ENCODE data around the gene MAP1LC3C.

Gene MAP1LC3C
- long read RNA-seq, donor 1, partial matches to known transcripts = 0 of 1 reads
- long read RNA-seq, donor 1, other reads (novel, unspliced or antisense) = 0 of 1 reads
- long read RNA-seq, donor 2 = 0 reads
- long read RNA-seq, donor 3 = 0 reads
- long read RNA-seq, donor 4 = 0 reads
- long read RNA-seq, donor 5 = 0 reads
- long read RNA-seq, donor 6 = 0 reads
- long read RNA-seq, donor 7 = 0 reads
- long read RNA-seq, donor 8 = 0 reads

DNA sequence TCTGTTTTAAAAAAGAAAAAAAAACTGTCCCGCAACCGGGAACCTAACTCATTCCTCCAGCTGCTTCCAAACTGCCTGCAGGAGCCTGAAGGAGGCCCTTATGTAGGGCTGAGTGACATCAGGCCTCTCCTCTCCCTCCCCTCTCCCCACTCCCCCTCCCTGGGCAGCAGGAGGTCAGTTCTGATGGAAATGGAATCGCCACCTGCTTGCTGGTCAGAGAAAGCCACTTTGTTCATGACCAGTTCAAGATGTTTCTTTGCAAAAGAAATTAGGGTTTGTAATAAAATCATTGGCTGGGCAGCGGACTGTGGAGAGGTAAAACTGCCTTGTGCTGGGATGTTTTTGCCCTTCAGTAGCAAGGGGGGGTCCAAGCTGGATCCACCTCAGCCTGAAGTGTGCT lies at the start of gene MAP1LC3C:
TSS of gene MAP1LC3C (minus strand) at position 73 of the 400 bp plus-strand sequence. CDS start 90 bp downstream, outside the sequence.
- no peak for DNase-seq

DNA sequence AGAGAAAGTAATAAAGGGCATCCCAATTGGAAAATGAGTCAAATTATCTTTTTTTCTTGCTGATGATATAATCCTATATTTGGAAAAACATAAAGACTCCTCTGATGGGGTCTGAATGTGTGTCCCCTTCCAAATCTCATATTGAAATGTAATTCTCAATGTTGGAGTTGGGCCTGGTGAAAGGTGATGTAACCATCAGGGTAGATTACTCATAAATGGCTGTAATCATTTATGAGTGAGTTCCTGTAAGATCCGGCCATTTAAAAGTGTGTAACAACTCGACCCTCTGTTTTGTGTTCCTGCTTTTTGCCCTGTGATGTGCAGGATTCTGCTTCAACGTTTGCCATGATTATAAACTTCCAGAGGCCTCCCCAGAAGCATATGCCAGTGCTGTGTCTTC lies 44.3 kb upstream of the MAP1LC3C start:
- no peak for DNase-seq

DNA sequence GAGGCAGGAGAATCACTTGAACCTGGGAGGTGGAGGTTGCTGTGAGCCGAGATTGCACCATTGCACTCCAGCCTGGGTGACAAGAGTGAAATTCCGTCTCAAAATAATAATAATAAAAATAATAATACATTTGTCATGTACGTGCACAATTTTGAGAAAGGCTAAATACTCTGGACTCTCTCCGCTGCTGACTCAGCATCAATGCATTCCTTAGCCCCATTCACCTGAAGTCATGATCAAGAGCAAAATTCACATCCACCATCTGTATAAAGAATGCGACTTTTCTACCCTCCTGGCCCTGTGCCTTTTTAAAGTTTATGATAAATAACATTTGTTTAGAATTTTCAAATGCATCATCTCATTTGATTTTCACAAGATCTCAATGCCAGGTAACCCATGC lies 35.5 kb upstream of the MAP1LC3C start:
- DNase-seq = no peak

DNA sequence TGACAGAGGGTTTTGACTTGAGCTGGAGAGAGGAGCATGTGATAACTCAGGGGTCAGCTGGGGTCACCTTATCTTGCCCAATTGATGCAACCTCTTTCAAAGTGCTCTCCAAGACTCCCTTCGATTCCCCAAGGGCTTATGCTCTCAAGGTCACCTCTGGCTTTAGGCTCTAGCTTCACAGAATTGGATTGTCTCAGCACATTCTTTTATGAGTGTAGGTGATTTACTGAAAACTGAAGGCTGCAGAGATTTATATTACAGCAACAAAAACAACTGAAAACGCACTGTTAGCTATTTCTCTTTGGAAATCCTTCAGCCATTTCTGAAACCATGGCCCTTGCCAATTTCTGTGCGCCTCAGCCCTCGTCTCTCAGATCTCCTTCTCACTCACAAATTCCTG lies 34.5 kb upstream of the MAP1LC3C start:
- DNase-seq = peak; percentile 15

DNA sequence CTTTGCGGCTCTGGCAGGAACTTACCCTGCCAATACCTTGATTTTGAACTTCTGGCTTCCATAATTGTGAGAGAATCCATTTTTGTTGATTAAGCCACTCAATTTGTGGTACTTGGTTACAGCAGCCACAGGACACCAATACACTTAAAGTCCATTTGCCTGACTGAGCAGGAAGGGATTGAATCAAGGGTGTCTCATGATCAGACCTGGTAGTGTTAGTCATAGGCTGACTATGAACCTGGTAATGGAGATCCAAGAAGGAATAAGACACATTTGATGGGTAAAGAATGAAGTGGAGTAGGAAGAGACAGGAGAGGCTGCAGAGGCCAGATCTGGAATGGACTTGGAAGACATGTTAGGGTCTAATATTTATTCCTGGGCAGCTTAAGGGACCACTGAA lies 31.2 kb upstream of the MAP1LC3C start:
- DNase-seq = no peak

DNA sequence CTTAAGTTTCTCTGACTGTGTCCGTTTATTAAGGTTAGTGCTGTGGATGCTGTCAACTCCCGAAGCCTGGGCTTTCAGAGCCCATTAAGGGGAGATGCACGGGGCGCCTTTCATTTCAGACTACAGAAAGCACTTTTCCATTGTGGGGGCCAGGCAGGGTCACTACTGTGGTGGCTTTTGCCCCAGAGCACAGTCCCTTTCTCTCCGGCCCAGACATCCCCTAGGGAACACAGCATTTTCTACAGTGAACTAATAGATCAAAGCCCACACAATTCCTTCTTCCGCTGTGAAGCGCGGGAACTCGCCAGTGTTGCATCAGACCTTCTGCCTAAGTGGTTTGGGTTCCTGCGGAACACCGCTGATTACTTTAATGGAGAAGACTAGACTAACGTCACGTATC lies 26.8 kb upstream of the MAP1LC3C start:
- no peak for DNase-seq

DNA sequence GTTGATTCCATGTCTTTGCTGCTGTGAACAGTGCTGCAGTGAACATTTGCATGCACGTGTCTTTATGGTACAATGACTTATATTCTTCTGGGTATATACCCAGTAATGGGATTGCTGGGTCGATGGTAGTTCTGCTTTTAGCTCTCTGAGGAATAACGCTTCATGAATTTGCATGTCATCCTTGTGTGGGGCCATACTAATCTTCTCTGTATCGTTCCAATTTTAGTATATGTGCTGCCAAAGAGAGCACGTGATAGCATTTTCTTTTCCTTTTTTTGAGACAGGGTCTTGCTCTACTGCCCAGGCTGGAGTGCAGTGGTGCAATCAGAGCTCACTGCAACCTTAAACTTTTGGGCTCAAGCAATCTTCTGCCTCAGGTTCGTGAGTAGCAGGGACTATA lies 24.9 kb upstream of the MAP1LC3C start:
- DNase-seq = no peak

DNA sequence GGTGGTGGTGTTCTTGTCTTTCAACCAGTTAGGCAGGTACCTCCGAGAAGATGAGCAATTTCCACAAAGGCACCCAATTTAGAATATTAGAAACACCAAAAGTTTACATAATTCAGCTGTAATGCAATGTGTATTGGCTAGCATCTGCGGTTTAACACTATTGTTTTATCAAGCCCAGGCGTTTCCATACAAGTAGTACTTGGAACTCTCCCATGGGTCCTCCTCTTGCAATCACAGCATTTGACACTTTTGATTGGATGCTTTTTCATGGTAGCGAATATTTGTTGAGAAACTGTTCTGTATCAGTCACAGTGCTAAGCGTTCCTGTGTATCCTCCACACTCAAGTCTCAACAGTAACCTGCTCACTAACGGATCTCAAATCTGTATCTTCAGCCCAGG lies 20.1 kb upstream of the MAP1LC3C start:
- DNase-seq = no peak

DNA sequence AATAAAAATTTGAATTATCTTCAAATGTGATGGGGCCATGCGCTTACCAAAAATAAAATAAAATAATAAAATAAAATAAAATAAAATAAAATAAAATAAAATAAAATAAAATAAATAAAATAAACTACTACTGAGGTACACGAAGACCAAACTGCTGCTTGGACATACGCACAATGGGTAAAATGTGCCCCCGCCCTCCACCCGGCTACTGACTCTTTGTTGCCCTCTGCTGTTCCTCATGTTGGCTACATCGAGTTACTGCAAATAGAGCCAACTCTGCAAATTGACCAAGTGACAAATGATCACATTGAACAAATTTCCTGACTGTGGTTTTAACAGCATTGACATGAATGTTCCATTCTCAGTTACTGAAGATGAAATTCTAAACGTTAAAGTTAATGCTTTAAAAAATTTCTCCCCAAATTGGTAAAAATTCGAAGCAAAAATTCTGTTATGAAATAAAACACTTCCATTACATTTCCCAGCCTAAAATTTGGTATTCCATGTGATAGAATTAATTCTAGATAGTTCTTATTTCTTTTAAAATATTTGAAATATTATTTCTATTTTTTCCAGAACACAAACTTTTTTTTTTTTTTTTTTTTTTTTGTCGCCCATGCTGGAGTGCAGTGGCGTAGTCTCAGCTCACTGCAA lies 18.8 kb upstream of the MAP1LC3C start:
- no peak for DNase-seq

DNA sequence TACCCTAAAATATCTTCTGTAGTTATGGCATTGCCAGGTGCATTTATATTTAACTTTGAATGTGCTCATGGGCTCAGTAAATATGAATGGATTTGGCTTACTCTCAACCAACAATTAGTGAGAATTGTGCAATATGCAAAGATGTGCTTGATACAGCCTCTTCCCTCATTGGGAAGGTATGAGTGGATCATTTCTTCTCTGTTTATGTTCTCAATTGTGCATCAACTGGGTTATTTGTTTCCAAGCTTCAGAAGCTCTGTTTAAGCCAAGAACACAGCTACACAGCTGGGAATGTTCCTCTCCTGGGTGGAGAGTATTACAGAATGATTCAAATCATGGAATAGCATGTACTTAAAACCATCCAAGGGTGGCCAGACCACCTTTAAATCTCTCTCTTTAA lies 17.6 kb upstream of the MAP1LC3C start:
- no peak for DNase-seq

DNA sequence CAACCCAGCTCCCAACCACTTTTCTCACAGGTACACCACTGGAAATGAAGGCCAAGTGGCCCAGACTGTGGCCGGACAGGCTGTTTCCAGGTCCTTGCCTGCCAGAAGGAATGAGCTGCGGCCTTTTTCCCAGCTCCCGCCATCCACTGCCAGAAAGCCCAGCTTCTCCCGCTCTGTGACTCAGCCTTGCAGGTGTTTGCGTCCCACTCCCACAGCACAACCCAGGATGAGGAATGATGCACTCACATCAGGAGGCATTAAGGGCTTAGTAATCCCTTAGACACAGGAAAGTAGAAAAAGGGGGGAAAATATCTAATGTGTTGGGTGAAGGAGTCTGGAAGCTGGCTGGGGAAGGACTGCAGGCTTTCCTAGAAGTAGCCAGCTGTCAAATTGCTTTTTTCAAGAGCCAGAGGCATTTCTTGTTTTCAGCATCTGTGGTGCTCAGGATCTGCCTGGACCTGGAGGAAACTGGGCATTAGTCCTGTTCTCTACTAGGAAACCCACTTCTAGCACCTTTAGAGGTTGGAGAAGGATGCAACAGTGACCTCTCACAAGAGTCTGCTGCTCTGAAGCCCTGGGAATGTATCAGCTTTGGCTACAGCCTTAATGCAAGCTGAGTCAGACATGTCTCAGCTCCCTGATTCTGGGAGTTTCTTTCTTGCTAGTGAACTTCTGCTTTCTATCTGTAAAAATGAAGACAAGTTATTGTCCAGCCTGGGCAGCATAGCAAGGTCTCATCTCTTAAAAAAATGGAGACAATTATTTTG lies 13.2 kb upstream of the MAP1LC3C start:
- no peak for DNase-seq

DNA sequence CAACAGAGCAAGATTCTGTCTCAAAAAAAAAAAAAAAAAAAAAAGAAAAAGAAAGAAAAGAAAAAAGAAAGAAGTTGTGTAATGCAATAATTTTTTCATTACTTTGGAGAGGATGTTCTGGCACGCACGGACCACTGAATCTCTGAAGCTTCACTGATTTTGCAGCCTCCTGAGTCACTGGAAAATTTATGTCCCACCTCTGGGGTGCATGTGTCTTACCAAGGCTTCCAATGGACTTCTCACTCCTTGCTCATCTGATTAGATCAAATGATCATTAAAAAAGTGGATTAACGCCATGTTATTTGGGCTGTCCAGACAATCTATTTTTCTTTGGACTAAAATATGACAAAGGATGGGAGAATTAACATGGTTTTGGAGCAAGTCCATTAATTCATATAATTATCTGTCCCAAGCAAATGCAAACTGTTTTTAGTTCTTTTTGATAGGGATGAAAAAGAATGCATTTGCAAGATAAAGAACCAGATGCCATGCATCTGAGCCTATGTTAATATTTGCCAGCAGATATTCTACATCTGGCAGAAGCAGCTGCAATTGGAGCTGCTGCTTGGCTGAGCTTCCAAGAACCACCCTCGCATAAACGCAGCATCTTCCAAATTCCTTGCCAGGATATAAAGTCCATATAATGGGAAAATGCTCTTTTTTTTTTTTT lies 10.1 kb upstream of the MAP1LC3C start:
- DNase-seq = no peak

DNA sequence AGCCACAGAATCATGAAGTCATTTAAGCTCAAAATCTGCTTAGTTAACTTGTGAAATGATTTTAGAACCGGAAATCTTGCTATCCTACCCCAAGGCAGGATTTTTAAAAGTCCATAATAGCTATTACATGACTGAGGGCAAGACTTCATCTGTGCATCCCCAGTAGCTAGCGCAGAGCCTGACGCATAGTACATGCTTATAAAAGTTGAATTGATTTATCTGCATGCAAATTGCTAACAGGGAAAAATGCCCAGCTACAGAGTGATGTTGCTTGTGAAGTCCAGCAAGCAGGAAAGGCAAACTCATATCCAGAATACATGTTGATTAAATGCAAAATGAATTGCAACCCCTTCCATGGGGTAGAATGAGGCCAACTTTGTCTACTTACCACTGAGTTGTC lies 8.1 kb upstream of the MAP1LC3C start:
- no peak for DNase-seq

DNA sequence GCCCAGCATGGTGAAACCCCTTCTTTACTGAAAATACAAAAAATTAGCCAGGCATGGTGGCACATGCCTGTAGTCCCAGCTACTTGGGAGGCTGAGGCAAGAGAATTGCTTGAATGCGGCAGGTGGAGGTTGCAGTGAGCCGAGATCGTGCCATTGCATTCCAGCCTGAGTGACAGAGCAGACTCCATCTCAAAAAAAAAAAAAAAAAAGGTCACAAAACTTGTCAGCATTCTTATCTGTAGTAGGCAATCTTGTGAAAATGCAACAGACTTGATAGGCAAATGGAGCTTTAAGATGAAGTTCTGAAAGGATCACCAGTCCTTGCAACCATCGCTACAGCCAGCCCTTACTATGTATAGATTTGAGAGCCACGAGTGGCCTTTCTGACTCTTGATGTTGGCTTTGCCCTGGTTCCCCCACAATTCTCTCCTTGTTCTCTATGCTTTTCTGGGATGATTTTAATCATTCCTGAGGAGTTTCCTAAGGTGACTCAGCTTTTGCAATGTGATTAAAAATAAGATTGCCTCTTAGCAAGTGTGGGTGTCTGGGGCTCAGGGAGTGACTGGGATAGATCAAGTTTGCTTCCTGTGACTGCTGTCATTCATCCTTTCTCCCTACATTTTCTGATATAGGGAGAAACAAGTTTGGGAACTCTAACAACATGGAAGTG lies 7.1 kb upstream of the MAP1LC3C start:
- DNase-seq = no peak

DNA sequence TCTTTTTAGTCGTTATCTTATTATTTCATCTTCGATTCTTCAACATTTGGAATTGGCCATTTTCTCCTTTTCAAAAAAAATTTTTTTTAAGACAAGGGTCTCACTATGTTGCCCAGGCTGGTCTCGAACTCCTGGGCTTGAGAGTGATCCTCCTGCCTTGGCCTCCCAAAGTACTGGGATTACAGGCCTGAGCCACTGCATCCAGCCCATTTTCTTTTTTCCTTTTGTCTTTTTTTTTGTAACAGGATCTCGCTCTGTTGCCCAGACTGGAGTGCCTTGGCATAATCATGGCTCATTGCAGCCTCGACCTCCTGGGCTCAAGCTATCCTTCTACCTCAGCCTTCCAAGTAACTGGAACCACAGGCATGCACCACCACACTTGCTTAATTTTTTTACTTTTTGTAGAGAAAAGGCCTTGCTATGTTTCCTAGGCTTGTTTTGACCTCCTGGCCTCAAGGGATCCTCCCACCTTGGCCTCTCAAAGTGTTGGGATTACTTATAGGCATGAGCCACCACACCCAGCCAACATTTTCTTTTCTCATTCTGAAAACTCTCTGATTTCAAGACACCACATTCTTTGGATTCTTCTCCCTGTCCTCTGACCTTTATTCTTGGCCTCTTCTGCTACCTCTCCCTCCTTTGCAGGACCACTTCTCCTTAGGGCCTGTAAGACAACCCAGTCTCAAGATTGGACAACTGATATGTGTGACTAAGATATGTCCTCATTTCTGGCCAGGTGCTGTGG lies 6.0 kb upstream of the MAP1LC3C start:
- no peak for DNase-seq

DNA sequence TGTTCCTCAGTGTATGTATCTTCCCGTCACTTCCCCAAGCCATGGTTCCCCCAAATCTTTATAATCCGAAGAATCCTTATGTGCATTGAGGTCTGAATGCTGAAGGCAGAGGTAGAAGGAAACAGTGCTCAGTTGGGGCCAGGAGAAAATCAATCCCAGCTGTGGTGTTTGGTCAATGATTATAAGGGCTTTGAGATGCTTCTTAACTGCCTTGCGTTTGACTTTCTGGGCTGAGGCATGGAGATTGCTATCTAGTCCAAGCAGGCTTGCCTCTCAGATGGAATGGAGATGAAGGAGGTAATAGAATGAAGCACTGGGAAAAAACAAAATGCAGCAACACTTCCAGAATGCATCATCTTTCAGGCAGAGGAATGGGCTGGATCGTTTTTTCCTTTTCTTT lies 3.6 kb upstream of the MAP1LC3C start:
- DNase-seq = no peak

DNA sequence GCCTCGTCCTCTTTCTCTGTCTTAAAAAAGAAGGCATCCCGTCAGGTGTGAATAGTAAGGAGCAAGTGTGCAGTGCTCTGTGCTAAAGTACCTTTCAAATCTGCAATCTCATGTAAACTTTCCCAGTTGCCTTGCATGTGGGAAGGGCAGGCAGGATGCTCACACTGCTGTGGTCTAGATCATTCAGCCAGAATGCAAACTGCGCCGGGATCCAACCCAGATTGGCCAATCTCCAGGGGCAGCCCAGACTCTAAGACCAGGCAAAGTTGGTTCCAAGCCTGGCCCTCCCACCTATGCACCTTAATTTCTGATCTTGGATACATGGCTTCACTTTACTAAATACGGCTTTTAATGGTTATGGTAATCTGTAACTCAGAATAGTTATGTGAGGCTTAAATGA lies 3.2 kb upstream of the MAP1LC3C start:
- no peak for DNase-seq

DNA sequence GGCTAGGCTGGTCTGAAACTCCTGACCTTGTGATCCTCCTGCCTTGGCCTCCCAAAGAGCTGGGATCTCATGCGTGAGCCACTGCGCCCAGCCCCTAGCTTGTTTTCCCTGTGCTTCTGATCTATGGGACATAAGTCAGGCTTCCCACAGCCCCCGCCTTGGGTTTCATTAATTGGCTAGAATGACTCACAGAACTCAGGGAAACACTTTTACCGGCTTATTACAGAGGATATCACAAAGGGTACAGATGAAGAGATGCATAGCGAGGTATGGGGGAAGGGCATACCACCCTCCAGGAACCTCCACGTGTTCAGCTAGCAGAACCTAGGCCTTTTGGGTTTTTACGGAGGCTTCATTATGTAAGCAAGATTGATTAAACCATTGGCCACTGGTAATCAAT lies 1.5 kb upstream of the MAP1LC3C start:
- DNase-seq = no peak

DNA sequence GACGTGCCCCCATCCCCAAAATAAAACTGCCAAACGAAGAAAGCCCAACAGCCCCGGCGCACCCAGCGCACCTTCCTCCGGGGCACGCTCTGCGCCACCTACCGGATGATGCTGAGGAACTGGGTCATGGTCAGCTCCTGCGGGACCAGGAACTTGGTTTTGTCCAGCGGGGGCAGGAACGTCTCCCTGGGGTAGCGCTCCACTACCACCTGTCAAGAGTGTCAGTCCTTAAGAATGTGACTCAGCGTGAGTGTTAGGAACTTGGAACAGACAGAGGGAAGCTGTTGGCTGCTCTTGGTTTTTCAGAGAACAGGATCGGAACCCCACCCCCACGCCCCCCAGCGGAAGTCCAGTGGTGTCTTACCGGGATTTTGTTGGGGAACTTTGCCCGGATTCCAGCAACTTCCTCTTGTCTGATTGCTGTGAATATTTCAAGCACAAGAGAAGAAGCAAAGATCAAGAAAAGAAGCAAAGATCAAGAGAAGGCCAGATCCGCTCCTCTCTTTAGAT lies 431 bp downstream of the MAP1LC3C start:
- peak; percentile 68 for DNase-seq

DNA sequence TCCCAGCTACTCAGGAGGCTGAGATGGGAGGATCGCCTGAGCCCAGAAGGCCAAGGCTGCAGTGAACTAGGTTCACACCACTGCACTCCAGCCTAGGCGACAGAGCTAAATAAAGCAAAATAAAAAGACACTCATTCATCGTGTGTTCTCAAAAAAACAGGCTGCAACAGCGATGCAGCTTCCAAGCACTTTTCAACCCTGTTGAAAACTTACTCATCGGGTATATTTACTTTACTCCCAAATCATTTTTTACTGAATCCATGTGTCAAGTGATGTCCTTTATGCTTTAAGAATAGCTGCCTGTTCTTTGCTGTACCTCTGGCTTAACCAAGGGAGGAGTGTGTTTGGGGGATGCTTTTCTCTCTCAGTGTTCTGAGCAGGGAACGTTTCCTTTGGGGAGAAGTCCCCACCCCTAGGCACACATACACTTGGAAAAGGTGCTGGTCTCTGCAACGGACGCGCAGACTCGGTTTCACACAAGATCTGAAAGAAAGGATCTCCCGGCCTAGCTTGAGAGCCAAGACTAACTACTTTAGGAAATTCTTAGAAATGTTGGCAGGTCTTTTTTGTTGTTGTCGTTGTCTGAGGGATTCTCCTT lies 1.4 kb downstream of the MAP1LC3C start:
- no peak for DNase-seq

DNA sequence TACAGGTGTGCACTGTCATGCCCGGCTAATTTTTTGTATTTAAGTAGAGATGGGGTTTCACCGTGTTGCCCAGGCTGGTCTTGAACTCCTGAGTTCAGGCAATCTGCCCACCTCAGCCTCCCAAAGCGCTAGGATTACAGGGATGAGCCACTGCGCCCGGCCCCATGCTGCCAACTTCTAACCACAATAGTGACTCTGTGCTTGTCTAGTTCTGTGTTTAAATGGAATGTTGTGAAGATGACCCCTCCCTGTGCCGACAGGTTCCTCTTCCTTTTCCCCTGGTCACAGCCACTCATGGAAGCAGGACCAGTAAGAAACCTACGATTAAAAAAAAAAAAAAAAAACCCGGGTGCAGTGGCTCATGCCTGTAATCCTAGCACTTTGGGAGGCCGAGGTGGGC lies 4.7 kb downstream of the MAP1LC3C start:
- DNase-seq = no peak
